Endodermal cell (in vitro differentiated cells): Measurements from ENCODE around the gene AKR1E2. TPM values are rescaled to one million over a fixed set of nuclear protein-coding genes. Genes with fewer than 3 reads are reported as not detected.

ENCODE experiments used
- DNase-seq: peaks from one replicate; pipeline ENCODE4 v3.0.0-alpha.2; 2017
- H3K27ac ChIP-seq: 2 replicates; pipeline ENCODE4 v1.5.1; 2013; ENCODE audit warnings: mild to moderate bottlenecking, low read depth, low read length, moderate library complexity
- H3K27me3 ChIP-seq: 2 replicates; pipeline ENCODE4 v1.6.1; 2013; ENCODE audit warnings: mild to moderate bottlenecking, low read length, moderate library complexity; ENCODE audit not compliant: insufficient read depth, control insufficient read depth, poor library complexity, severe bottlenecking
- H3K36me3 ChIP-seq: 2 replicates; pipeline ENCODE4 v1.7.0; 2013; ENCODE audit warnings: mild to moderate bottlenecking, low read length, moderate library complexity; ENCODE audit not compliant: control insufficient read depth, insufficient read depth
- H3K4me1 ChIP-seq: one replicate; pipeline ENCODE4 v1.7.0; 2013; ENCODE audit warnings: low read length; ENCODE audit not compliant: control insufficient read depth, insufficient read depth
- H3K4me3 ChIP-seq: 2 replicates; pipeline ENCODE4 v1.5.1; 2013; ENCODE audit warnings: mild to moderate bottlenecking, low read length, moderate library complexity
- H3K9ac ChIP-seq: 2 replicates; pipeline ENCODE4 v1.6.1; 2013; ENCODE audit warnings: mild to moderate bottlenecking, low read length, moderate library complexity; ENCODE audit not compliant: poor library complexity, severe bottlenecking; ENCODE audit errors: extremely low read depth
- H3K9me3 ChIP-seq: 2 replicates; pipeline ENCODE4 v1.6.1; 2013; ENCODE audit warnings: mild to moderate bottlenecking, low read length, moderate library complexity; ENCODE audit not compliant: control insufficient read depth
- H3K27ac Mint-ChIP-seq: 2 replicates; pipeline ENCODE4 v1.8.0; 2020; ENCODE audit warnings: mixed read lengths
- H3K27me3 Mint-ChIP-seq: 2 replicates; pipeline ENCODE4 v1.8.0; 2021; ENCODE audit warnings: mild to moderate bottlenecking, mixed read lengths; ENCODE audit not compliant: insufficient read depth
- H3K36me3 Mint-ChIP-seq: 2 replicates; pipeline ENCODE4 v1.8.0; 2020; ENCODE audit warnings: low read depth, mixed read lengths
- H3K4me1 Mint-ChIP-seq: 2 replicates; pipeline ENCODE4 v1.8.0; 2020; ENCODE audit warnings: mixed read lengths
- H3K4me3 Mint-ChIP-seq: 2 replicates; pipeline ENCODE4 v1.8.0; 2020; ENCODE audit warnings: mild to moderate bottlenecking, moderate library complexity, mixed read lengths
- H3K9me3 Mint-ChIP-seq: 2 replicates; pipeline ENCODE4 v1.8.0; 2020; ENCODE audit warnings: mild to moderate bottlenecking, mixed read lengths
- CTCF ChIP-seq: fragments of 200-600 bp; sonication (generic); conservative IDR thresholded peaks from 2 replicates; pipeline ENCODE4 v1.5.0; 2021; ENCODE audit warnings: antibody characterized with exemption, mild to moderate bottlenecking
- WGBS, 2 experiments: methylation state at CpG; one replicate each; pipeline versions ENCODE4 v1.1.5 to v1.1.7; 2013; ENCODE audit warnings: missing lambda C conversion rate in 2 of 2, mixed read lengths in 1 of 2; ENCODE audit not compliant: insufficient coverage in 1 of 2, insufficient read length in 1 of 2; 5-methylcytosine and 5-hydroxymethylcytosine counted together
- total RNA-seq, 2 donors: library from RNA; stranded (reverse); fragmentation: NEBNext Ultra II Directional in 1 of 2; extraction: Animal tissue kit (Norgen Biotek cat#: 25700) in 1 of 2; gene quantifications; 2 replicates in 1 of 2; 3 replicates in 1 of 2; pipeline ENCODE4 v1.2.1, GENCODE V29; 2021

Gene AKR1E2
- total RNA-seq, 2 donors from 2014 or later: 5.7 to 6.4 TPM

DNA sequence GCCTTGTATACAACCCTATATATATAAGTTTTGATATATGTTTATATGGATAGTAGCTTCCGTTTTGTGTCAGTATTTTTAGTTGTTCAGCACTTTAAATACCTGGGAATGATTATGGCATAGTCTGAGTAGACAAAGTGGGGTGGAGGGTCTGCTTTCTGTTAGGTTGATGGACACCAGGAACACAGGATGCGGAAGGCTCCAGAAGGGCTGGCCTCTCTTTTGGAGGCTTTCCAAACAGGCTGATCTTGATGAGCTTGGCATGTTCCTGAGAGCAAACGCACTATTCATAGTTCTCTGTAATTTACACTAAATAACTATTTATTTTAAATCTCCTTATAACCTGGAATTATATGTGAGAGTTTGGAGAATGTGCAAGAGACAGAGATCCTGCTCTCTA lies 12.7 kb downstream of the AKR1E2 start:
- no peak for DNase-seq
- H3K27ac ChIP-seq: no peak overlapping the region
- H3K4me1 ChIP-seq: no peaks in the 10 kb centered on the region
- no peaks in the 10 kb centered on the region for H3K27me3 ChIP-seq
- no peaks in the 10 kb centered on the region for H3K27me3 Mint-ChIP-seq
- H3K9ac ChIP-seq: no peak overlapping the region
- no peak overlapping the region for H3K27ac Mint-ChIP-seq
- H3K9me3 Mint-ChIP-seq: peaks cover under 1% of the 10 kb centered on the region
- no peaks in the 10 kb centered on the region for H3K4me1 Mint-ChIP-seq
- no peak for TF ChIP-seq CTCF
- no peaks in the 10 kb centered on the region for H3K36me3 ChIP-seq
- no peak overlapping the region for H3K4me3 ChIP-seq
- H3K9me3 ChIP-seq: no peaks in the 10 kb centered on the region
- peaks cover 6% of the 10 kb centered on the region for H3K36me3 Mint-ChIP-seq
- 60 to 95% methylated on average over 1 to 3 of the region's 3 CpGs for WGBS, 2 experiments
- no peak overlapping the region for H3K4me3 Mint-ChIP-seq

DNA sequence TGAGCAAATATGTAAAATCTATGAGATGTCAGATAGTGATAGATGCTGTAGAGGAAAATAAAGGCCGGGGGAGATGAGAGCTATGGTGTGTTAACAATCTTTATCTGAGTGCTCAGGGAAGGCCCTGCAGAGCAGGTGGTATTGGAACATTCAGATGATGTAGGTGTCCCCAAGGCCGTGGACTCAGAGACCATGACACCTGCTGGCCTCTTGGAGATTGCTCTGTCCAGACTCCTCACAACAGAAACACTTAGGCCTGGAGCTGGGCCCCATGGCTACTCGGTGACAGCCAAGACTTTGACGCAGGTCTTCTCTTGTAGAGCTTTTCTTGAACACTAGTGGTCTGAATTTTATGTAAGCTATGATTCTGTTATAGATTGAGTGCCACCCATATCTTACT lies 13.3 kb downstream of the AKR1E2 start:
- TF ChIP-seq CTCF: peak; percentile 48
- Mint-ChIP-seq H3K4me1 (no peaks in the 10 kb centered on the region), H3K27ac (no peak overlapping the region), H3K36me3 (peaks cover 13% of the 10 kb centered on the region), H3K4me3 (no peak overlapping the region), H3K27me3 (no peaks in the 10 kb centered on the region), H3K9me3 (peaks cover 7% of the 10 kb centered on the region)
- no peaks in the 10 kb centered on the region for H3K4me1 ChIP-seq
- no peak overlapping the region for H3K4me3 ChIP-seq
- 91 to 92% methylated on average over 2 to 4 of the region's 4 CpGs for WGBS, 2 experiments
- no peak overlapping the region for H3K27ac ChIP-seq
- no peaks in the 10 kb centered on the region for H3K36me3 ChIP-seq
- no peaks in the 10 kb centered on the region for H3K27me3 ChIP-seq
- no peak for DNase-seq
- no peak overlapping the region for H3K9ac ChIP-seq
- no peaks in the 10 kb centered on the region for H3K9me3 ChIP-seq

GRCh38 chr10:4840151-4840550 lies 14.1 kb downstream of the AKR1E2 start:
- Mint-ChIP-seq H3K36me3 (peaks cover 16% of the 10 kb centered on the region), H3K27me3 (no peaks in the 10 kb centered on the region), H3K27ac (no peak overlapping the region), H3K9me3 (peaks cover 8% of the 10 kb centered on the region), H3K4me1 (no peaks in the 10 kb centered on the region), H3K4me3 (no peak overlapping the region)
- TF ChIP-seq CTCF: no peak
- Histone ChIP-seq H3K36me3 (no peaks in the 10 kb centered on the region), H3K4me1 (no peaks in the 10 kb centered on the region), H3K4me3 (no peak overlapping the region), H3K9me3 (no peaks in the 10 kb centered on the region), H3K9ac (no peak overlapping the region), H3K27ac (no peak overlapping the region), H3K27me3 (no peaks in the 10 kb centered on the region)
- 88 to 92% methylated on average over 2 of the region's 2 CpGs for WGBS, 2 experiments
- no peak for DNase-seq
